H9 (cell line): ENCODE data around the gene TEX19. TPM values are rescaled to one million over a fixed set of nuclear protein-coding genes. Genes with fewer than 3 reads are reported as not detected.

Experiments
- DNase-seq: peaks from one replicate; pipeline ENCODE4 v3.0.0-alpha.2; 2017
- H2AFZ ChIP-seq: one replicate; pipeline ENCODE4 v1.6.1; 2013; ENCODE audit warnings: mild to moderate bottlenecking, low read length, control low read depth, moderate library complexity
- H2AK5ac ChIP-seq: 2 replicates; pipeline ENCODE4 v1.6.1; 2013; ENCODE audit warnings: low read length, control low read depth, mixed read lengths; ENCODE audit not compliant: insufficient read length
- H2BK120ac ChIP-seq: one replicate; pipeline ENCODE4 v1.6.1; 2013; ENCODE audit warnings: low read depth, mild to moderate bottlenecking, low read length, control low read depth, inconsistent platforms; ENCODE audit not compliant: poor library complexity, severe bottlenecking
- H2BK12ac ChIP-seq: 2 replicates; pipeline ENCODE4 v1.6.1; 2013; ENCODE audit warnings: low read length, control low read depth, mixed read lengths, low read depth; ENCODE audit not compliant: insufficient read length
- H2BK15ac ChIP-seq: 2 replicates; pipeline ENCODE4 v1.6.1; 2013; ENCODE audit warnings: low read depth, low read length, control low read depth
- H2BK20ac ChIP-seq: one replicate; pipeline ENCODE4 v1.6.1; 2013; ENCODE audit warnings: low read depth, mild to moderate bottlenecking, low read length, control low read depth, inconsistent platforms; ENCODE audit not compliant: poor library complexity, severe bottlenecking
- H2BK5ac ChIP-seq: 2 replicates; pipeline ENCODE4 v1.6.1; 2013; ENCODE audit warnings: low read length, control low read depth, mixed read lengths; ENCODE audit not compliant: insufficient read length
- H3K14ac ChIP-seq: 2 replicates; pipeline ENCODE4 v1.6.1; 2013; ENCODE audit warnings: low read length, control low read depth; ENCODE audit not compliant: insufficient read depth
- H3K18ac ChIP-seq: 2 replicates; pipeline ENCODE4 v1.6.1; 2013; ENCODE audit warnings: low read depth, mild to moderate bottlenecking, mixed read lengths, low read length, control low read depth; ENCODE audit not compliant: insufficient read length
- H3K23ac ChIP-seq: 2 replicates; pipeline ENCODE4 v1.6.1; 2013; ENCODE audit warnings: low read length, control low read depth, mixed read lengths, low read depth; ENCODE audit not compliant: insufficient read length
- H3K23me2 ChIP-seq: 2 replicates; pipeline ENCODE4 v1.6.1; 2013; ENCODE audit warnings: low read depth, mild to moderate bottlenecking, mixed read lengths, low read length, control low read depth; ENCODE audit not compliant: insufficient read length, poor library complexity, severe bottlenecking
- H3K27ac ChIP-seq: 2 replicates; pipeline ENCODE4 v1.5.1; 2013; ENCODE audit warnings: low read length, control low read depth, mixed read lengths, low read depth; ENCODE audit not compliant: insufficient read length
- H3K27me3 ChIP-seq: 2 replicates; pipeline ENCODE4 v1.6.1; 2013; ENCODE audit warnings: low read length, control low read depth, inconsistent platforms; ENCODE audit not compliant: insufficient read depth
- H3K4ac ChIP-seq: 2 replicates; pipeline ENCODE4 v1.6.1; 2013; ENCODE audit warnings: low read depth, mild to moderate bottlenecking, control low read depth, inconsistent platforms, low read length, moderate library complexity
- H3K4me1 ChIP-seq: 2 replicates; pipeline ENCODE4 v1.6.1; 2013; ENCODE audit warnings: low read length, control low read depth, inconsistent platforms; ENCODE audit not compliant: insufficient read depth
- H3K4me2 ChIP-seq: 2 replicates; pipeline ENCODE4 v1.6.1; 2013; ENCODE audit warnings: low read length, control low read depth, mixed read lengths; ENCODE audit not compliant: insufficient read length, insufficient read depth
- H3K56ac ChIP-seq: 2 replicates; pipeline ENCODE4 v1.6.1; 2013; ENCODE audit warnings: low read depth, mild to moderate bottlenecking, mixed read lengths, low read length, control low read depth; ENCODE audit not compliant: insufficient read length
- H3K79me1 ChIP-seq: 2 replicates; pipeline ENCODE4 v1.6.1; 2013; ENCODE audit warnings: low read depth, mild to moderate bottlenecking, moderate library complexity, low read length, control low read depth, inconsistent platforms; ENCODE audit not compliant: insufficient read depth, poor library complexity, severe bottlenecking
- H3K79me2 ChIP-seq: 2 replicates; pipeline ENCODE4 v1.6.1; 2013; ENCODE audit warnings: low read length, control low read depth, inconsistent platforms; ENCODE audit not compliant: insufficient read depth
- H3K9ac ChIP-seq: 2 replicates; pipeline ENCODE4 v1.6.1; 2013; ENCODE audit warnings: low read length, control low read depth, mixed read lengths; ENCODE audit not compliant: insufficient read length; ENCODE audit errors: extremely low read depth
- H3K9me3 ChIP-seq: one replicate; pipeline ENCODE4 v1.6.1; 2013; ENCODE audit warnings: low read depth, low read length, inconsistent platforms; ENCODE audit not compliant: control insufficient read depth
- H3T11ph ChIP-seq: one replicate; pipeline ENCODE4 v1.6.1; 2013; ENCODE audit warnings: mild to moderate bottlenecking, low read length, control low read depth, inconsistent platforms
- H4K20me1 ChIP-seq: one replicate; pipeline ENCODE4 v1.6.1; 2013; ENCODE audit not compliant: control insufficient read depth, insufficient read length, insufficient read depth
- H4K5ac ChIP-seq: 2 replicates; pipeline ENCODE4 v1.6.1; 2013; ENCODE audit warnings: low read depth, mild to moderate bottlenecking, mixed read lengths, low read length, control low read depth; ENCODE audit not compliant: insufficient read length
- H4K8ac ChIP-seq: replicated peaks from 2 replicates; pipeline ENCODE4 v1.6.1; 2013; ENCODE audit warnings: low read length, control low read depth, mixed read lengths, low read depth; ENCODE audit not compliant: insufficient read length
- H4K91ac ChIP-seq: 2 replicates; pipeline ENCODE4 v1.6.1; 2013; ENCODE audit warnings: low read depth, mild to moderate bottlenecking, moderate library complexity, mixed read lengths, low read length, control low read depth; ENCODE audit not compliant: insufficient read length
- H3K27ac Mint-ChIP-seq, 3 experiments: 2 replicates in 2 of 3; 3 replicates in 1 of 3; pipeline ENCODE4 v1.8.0; 2020 to 2021; ENCODE audit warnings: mixed read lengths in 3 of 3, mild to moderate bottlenecking in 1 of 3, moderate library complexity in 1 of 3
- H3K27me3 Mint-ChIP-seq: 2 replicates; pipeline ENCODE4 v1.8.0; 2021; ENCODE audit warnings: low read depth, mild to moderate bottlenecking, moderate library complexity, mixed read lengths
- H3K36me3 Mint-ChIP-seq, 3 experiments: 2 replicates in 2 of 3; 3 replicates in 1 of 3; pipeline ENCODE4 v1.8.0; 2020 to 2021; ENCODE audit warnings: low read depth in 3 of 3, mixed read lengths in 3 of 3; ENCODE audit not compliant: insufficient read depth in 1 of 3
- H3K4me1 Mint-ChIP-seq, 2 experiments: 2 replicates each; pipeline ENCODE4 v1.8.0; 2020; ENCODE audit warnings: mixed read lengths in 2 of 2
- H3K4me3 Mint-ChIP-seq, 2 experiments: 2 replicates in 1 of 2; 3 replicates in 1 of 2; pipeline ENCODE4 v1.8.0; 2020 to 2021; ENCODE audit warnings: mild to moderate bottlenecking in 2 of 2, mixed read lengths in 2 of 2, moderate library complexity in 1 of 2
- H3K9me3 Mint-ChIP-seq, 2 experiments: 2 replicates in 1 of 2; 3 replicates in 1 of 2; pipeline ENCODE4 v1.8.0; 2020; ENCODE audit warnings: mild to moderate bottlenecking in 2 of 2, mixed read lengths in 2 of 2, moderate library complexity in 1 of 2
- CTCF ChIP-seq: fragments of 200-600 bp; sonication (generic); conservative IDR thresholded peaks from 3 replicates; pipeline ENCODE4 v1.8.0; 2021; ENCODE audit warnings: antibody characterized with exemption, mild to moderate bottlenecking
- whole genome bisulfite sequencing: extraction: QIAGEN DNeasy Blood & Tissue Kit; methylation state at CpG from one replicate; pipeline ENCODE4 v1.1.7; 2013; ENCODE audit warnings: missing lambda C conversion rate, low lambda C conversion rate, mixed read lengths; ENCODE audit not compliant: insufficient read length; ENCODE audit errors: extremely low coverage; 5-methylcytosine and 5-hydroxymethylcytosine counted together
- total RNA-seq: library from RNA; stranded (reverse); gene quantifications from 2 replicates; pipeline ENCODE4 v1.2.1, GENCODE V29; 2021

Gene TEX19
- total RNA-seq, 1 experiment from 2014 or later, result 1.4 TPM

DNA sequence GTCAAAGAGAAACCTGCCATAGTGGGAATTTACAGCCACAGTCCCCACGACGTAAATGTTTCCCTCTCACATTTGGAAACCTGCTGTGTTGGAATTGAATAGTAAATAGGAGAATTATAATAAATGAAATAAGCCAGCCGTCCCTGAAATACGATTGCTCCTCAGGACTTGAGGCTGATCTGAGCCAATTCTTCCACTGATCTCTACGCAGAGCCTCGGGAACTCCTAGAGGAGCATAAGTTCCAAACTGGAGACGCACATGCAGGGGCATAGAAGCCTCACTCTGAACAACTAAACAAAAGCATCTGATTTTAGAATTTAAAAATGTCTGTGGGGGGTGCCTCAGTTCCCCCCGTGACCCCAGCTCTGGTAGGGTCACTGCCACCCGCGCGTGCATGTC, 10.2 kb upstream of the TEX19 start:
- H2BK12ac ChIP-seq, result no peak overlapping the region
- H3K56ac ChIP-seq, result no peak overlapping the region
- H3T11ph ChIP-seq, result no peak overlapping the region
- H2BK5ac ChIP-seq, result no peak overlapping the region
- H3K4ac ChIP-seq, result no peak overlapping the region
- WGBS, result no CpG with 5 or more reads among the region's 11 CpGs
- H3K27me3 ChIP-seq, result no peaks in the 10 kb centered on the region
- no peak overlapping the region for H3K14ac ChIP-seq
- no peaks in the 10 kb centered on the region for H3K9me3 Mint-ChIP-seq
- no peak overlapping the region for H2BK20ac ChIP-seq
- H2AFZ ChIP-seq, result no peak overlapping the region
- H3K4me1 Mint-ChIP-seq, result peaks cover 4 to 10% of the 10 kb centered on the region in 2 experiments; a peak in 3 of 4 replicates
- H2AK5ac ChIP-seq, result no peak overlapping the region
- H3K36me3 Mint-ChIP-seq, result no peaks in the 10 kb centered on the region
- H2BK120ac ChIP-seq, result no peak overlapping the region
- no peak overlapping the region for H3K23ac ChIP-seq
- no peak overlapping the region for H2BK15ac ChIP-seq
- no peak for TF ChIP-seq CTCF
- H3K79me2 ChIP-seq, result no peaks in the 10 kb centered on the region
- no peak overlapping the region for H3K18ac ChIP-seq
- no peak overlapping the region for H4K91ac ChIP-seq
- H3K27ac Mint-ChIP-seq, result no peak overlapping the region
- no peak overlapping the region for H3K4me3 Mint-ChIP-seq
- no peak for DNase-seq
- H3K9me3 ChIP-seq, result no peaks in the 10 kb centered on the region
- no peak overlapping the region for H4K8ac ChIP-seq
- peaks cover 11% of the 10 kb centered on the region for H3K27me3 Mint-ChIP-seq
- H3K23me2 ChIP-seq, result no peaks in the 10 kb centered on the region
- H3K79me1 ChIP-seq, result no peaks in the 10 kb centered on the region
- H3K4me1 ChIP-seq, result no peaks in the 10 kb centered on the region
- no peak overlapping the region for H3K27ac ChIP-seq
- no peak overlapping the region for H4K5ac ChIP-seq
- H4K20me1 ChIP-seq, result no peaks in the 10 kb centered on the region
- H3K4me2 ChIP-seq, result no peak overlapping the region
- no peak overlapping the region for H3K9ac ChIP-seq
